Measurements from ENCODE around the gene NOXA1.

GRCh38 chr9:137395666-137396010, 27.6 kb upstream of the NOXA1 start:
- TF ChIP-seq POLR2AphosphoS5 (IDR thresholded peaks at IDR 0.05) (no peak), CTCF (IDR thresholded peaks at IDR 0.05; ENCODE audit: poor library complexity, severe bottlenecking) (no peak), RAD21 (conservative IDR thresholded peaks at IDR 0.05) (no peak), MXI1 (conservative IDR thresholded peaks at IDR 0.05; ENCODE audit: poor library complexity, severe bottlenecking) (no peak)

Measured in neural cell (in vitro differentiated cells).